DND-41 (cell line): ENCODE results near the gene CFHR4.
"Not testable (repeated sequence)": the region's sequence is repeated elsewhere in the genome, so short reads cannot be mapped to it uniquely, and the experiment has no call there.

Source experiments
- ATAC-seq: fragments of 200-7000 bp; cut with Tn5 transposase; 3 replicates; pipeline ENCODE4 v1.9.1; 2021; ENCODE audit warnings: low read depth; ENCODE audit not compliant: insufficient read depth
- DNase-seq: peaks from one replicate; pipeline ENCODE4 v3.0.0-alpha.2; 2020
- H2AFZ ChIP-seq: 2 replicates; pipeline ENCODE4 v1.6.0; 2012; ENCODE audit warnings: low read depth, low read length
- H3K27ac ChIP-seq: 2 replicates; pipeline ENCODE4 v1.5.1; 2012; ENCODE audit warnings: low read length, inconsistent platforms
- H3K27me3 ChIP-seq: fragments of 200-600 bp; sonication (generic); 2 replicates; pipeline ENCODE4 v1.6.0; 2012; ENCODE audit warnings: low read length, mild to moderate bottlenecking, inconsistent platforms; ENCODE audit not compliant: insufficient read depth, poor library complexity
- H3K36me3 ChIP-seq: 2 replicates; pipeline ENCODE4 v1.5.1; 2012; ENCODE audit warnings: low read length, inconsistent platforms; ENCODE audit not compliant: insufficient read depth
- H3K4me1 ChIP-seq: 2 replicates; pipeline ENCODE4 v1.5.1; 2012; ENCODE audit warnings: mild to moderate bottlenecking, low read length; ENCODE audit not compliant: insufficient read depth
- H3K4me2 ChIP-seq: 2 replicates; pipeline ENCODE4 v1.6.0; 2012; ENCODE audit warnings: mild to moderate bottlenecking, moderate library complexity, low read length, inconsistent platforms; ENCODE audit not compliant: insufficient read depth
- H3K4me3 ChIP-seq, 2 experiments: fragments of 200-600 bp in 1 of 2; shearing (Covaris generic) in 1 of 2; 2 replicates each; pipeline ENCODE4 v1.5.1; 2012 to 2016; ENCODE audit warnings: inconsistent platforms in 2 of 2, low read length in 2 of 2, mild to moderate bottlenecking in 2 of 2, low read depth in 1 of 2, moderate library complexity in 1 of 2
- H3K79me2 ChIP-seq: 2 replicates; pipeline ENCODE4 v1.6.0; 2012; ENCODE audit warnings: low read length, inconsistent platforms; ENCODE audit not compliant: insufficient read depth
- H3K9ac ChIP-seq: 2 replicates; pipeline ENCODE4 v1.6.0; 2012; ENCODE audit warnings: low read depth, mild to moderate bottlenecking, inconsistent platforms, low read length, moderate library complexity
- H3K9me3 ChIP-seq: 2 replicates; pipeline ENCODE4 v1.5.1; 2012; ENCODE audit warnings: low read length, moderate library complexity, mild to moderate bottlenecking, inconsistent platforms; ENCODE audit not compliant: insufficient read depth, severe bottlenecking
- H4K20me1 ChIP-seq: 2 replicates; pipeline ENCODE4 v1.6.0; 2012; ENCODE audit warnings: low read length; ENCODE audit not compliant: insufficient read depth
- CTCF ChIP-seq: IDR thresholded peaks from 2 replicates; pipeline ENCODE4 v1.5.1; 2012; ENCODE audit warnings: borderline replicate concordance, low read length, moderate library complexity, mild to moderate bottlenecking; ENCODE audit not compliant: poor library complexity, severe bottlenecking; ENCODE audit errors: extremely low read depth
- EZH2 ChIP-seq: IDR thresholded peaks from 3 replicates; pipeline ENCODE4 v1.6.1; 2012; ENCODE audit warnings: borderline replicate concordance, low read depth, mild to moderate bottlenecking, moderate library complexity, low read length, inconsistent platforms; ENCODE audit not compliant: severe bottlenecking

CFHR4 gene

DNA sequence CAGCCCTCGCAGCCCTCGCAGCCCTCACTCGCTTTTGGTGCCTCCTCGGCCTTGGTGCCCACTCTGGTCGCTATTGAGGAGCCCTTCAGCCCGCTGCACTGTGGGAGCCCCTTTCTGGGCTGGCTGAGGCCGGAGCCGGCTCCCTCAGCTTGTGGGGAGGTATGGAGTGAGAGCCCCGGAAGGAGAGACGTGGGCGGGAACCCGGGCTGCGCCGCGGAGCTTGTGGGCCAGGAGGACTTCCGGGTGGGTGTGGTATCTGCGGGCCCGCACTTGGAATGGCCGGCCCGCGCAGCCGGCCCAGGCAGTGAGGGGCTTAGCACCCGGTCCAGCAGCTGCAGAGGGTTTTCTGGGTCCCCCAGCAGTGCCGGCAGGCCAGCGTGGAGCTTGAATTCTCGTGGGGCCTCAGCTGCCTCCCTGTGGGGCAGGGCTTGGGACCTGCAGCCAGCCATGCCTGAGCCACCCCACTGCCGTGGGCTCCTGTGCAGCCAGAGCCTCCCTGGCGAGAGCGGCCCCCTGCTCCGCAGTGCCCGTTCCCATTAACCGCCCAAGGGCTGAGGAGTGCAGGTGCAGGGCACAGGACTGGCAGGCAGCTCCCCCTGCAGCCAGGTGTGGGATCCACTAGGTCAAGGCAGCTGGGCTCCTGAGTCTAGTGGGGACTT lies 45.8 kb downstream of the CFHR4 start:
- Histone ChIP-seq H3K4me3 (no peak overlapping the region), H3K27me3 (no peaks in the 10 kb centered on the region), H3K36me3 (no peaks in the 10 kb centered on the region), H3K79me2 (no peaks in the 10 kb centered on the region), H2AFZ (no peak overlapping the region), H4K20me1 (no peaks in the 10 kb centered on the region), H3K4me1 (no peaks in the 10 kb centered on the region), H3K9ac (no peak overlapping the region), H3K4me2 (no peak overlapping the region), H3K9me3 (no peaks in the 10 kb centered on the region), H3K27ac (no peak overlapping the region)
- TF ChIP-seq CTCF: no peak
- no peak for TF ChIP-seq EZH2
- DNase-seq (no peak), ATAC-seq (no peak)

- not testable (repeated sequence) for DNase-seq, H3K9me3 ChIP-seq, ATAC-seq, H3K4me3 ChIP-seq, H4K20me1 ChIP-seq, H2AFZ ChIP-seq, H3K4me2 ChIP-seq, H3K4me1 ChIP-seq, H3K9ac ChIP-seq, H3K27ac ChIP-seq, H3K79me2 ChIP-seq, H3K27me3 ChIP-seq, H3K36me3 ChIP-seq
Measured at GRCh38 chr1:196941474-196941873, 53.6 kb downstream of the CFHR4 start.

GRCh38 chr1:196943568-196943967 lies 55.7 kb downstream of the CFHR4 start, which contains the start of gene CFHR2:
Gene CFHR2, plus strand, starts transcription at chr1:196943738. Its CDS starts 143 bp downstream, at chr1:196943881.
- not testable (repeated sequence) for DNase-seq, H3K9me3 ChIP-seq, H3K9ac ChIP-seq, H3K4me2 ChIP-seq, H4K20me1 ChIP-seq, H2AFZ ChIP-seq, H3K36me3 ChIP-seq, H3K27ac ChIP-seq, H3K4me3 ChIP-seq, H3K4me1 ChIP-seq, ATAC-seq, H3K27me3 ChIP-seq, H3K79me2 ChIP-seq

DNA sequence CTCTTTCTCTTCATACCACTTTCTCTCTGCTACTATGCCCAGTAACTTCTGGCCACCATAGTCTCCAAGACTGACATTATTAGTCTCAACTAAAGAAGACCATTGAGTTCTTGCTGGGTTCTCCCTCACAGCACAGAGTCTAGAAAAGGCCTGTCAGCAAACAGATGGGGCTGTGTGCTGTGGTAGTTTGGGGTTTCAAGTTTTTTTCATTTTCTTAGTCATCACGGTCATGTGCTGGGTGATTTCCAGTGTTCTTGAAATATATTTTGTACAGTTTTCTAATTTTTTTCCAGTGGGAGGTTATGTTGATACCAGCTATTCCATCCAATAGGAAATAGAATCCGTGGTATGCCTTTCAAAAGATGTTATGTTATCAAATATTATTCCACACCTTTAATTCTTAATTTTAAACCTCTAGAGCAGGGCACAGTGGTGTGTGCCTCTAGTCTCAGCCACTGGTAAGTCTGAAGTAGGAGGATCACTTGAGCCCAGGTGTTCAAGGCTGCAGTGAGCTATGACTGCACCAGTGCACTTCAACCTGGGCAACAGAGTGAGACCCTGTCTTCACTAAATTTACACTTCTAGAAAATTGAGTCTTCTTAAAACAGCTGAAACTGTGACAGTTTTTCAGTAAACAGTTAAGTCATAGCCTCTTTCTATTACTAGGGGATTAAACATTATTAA lies 64.0 kb downstream of the CFHR4 start:
- Histone ChIP-seq H3K36me3 (no peaks in the 10 kb centered on the region), H3K79me2 (no peaks in the 10 kb centered on the region), H3K27me3 (no peaks in the 10 kb centered on the region), H3K4me1 (no peaks in the 10 kb centered on the region), H3K27ac (no peak overlapping the region), H3K9ac (no peak overlapping the region), H2AFZ (no peak overlapping the region), H4K20me1 (no peaks in the 10 kb centered on the region), H3K4me2 (no peak overlapping the region), H3K4me3 (no peak overlapping the region), H3K9me3 (no peaks in the 10 kb centered on the region)
- no peak for TF ChIP-seq EZH2
- no peak for TF ChIP-seq CTCF
- DNase-seq (no peak), ATAC-seq (no peak)
